Fibroblast of skin of scalp (primary cell): Measurements from ENCODE around the gene STK33.
"Not testable (repeated sequence)": the region's sequence is repeated elsewhere in the genome, so short reads cannot be mapped to it uniquely, and the experiment has no call there.

Experiments
- DNase-seq: peaks from one replicate; pipeline ENCODE4 v3.0.0-alpha.2; 2013

STK33 gene

GRCh38 chr11:8541448-8541847, 52.6 kb downstream of the STK33 start:
- DNase-seq, result no peak

DNA sequence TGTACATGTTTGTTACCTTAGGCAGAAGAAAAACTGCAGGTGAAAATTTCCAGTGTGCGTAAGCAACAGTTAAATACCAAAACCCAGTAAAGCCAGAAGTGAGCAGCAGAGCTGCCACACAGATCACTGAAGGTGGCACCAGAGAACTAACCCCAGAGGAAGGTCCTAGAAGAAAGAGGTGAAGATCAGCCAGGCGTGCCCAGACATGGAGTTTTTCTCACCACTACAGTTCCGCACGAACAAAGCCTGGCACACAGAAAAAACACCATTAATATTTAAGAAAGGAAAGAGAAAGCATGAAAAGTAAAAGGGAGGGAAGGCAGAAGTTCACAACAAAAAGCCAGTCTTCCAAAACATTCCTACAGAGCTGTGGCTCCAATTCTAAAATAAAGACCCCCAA, 60.7 kb downstream of the STK33 start:
- DNase-seq, result no peak

DNA sequence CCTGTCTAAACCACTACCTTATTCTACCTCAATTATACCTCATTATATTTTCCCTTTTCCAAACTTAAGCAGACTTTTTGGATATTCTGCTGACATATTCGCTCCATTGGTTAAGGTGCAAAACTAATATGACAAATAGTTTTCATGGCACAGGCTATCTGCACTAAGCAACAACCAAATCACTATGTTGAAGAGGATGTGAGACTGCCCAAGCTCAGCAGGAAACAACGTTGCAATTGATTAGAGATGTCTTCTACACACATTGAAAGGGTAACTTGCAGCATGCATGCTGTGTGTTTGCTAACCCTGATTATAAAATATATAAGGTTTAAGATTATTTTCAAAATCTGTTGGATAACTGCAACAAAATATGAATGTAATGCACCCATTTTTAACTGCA, 61.6 kb downstream of the STK33 start:
- no peak for DNase-seq

DNA sequence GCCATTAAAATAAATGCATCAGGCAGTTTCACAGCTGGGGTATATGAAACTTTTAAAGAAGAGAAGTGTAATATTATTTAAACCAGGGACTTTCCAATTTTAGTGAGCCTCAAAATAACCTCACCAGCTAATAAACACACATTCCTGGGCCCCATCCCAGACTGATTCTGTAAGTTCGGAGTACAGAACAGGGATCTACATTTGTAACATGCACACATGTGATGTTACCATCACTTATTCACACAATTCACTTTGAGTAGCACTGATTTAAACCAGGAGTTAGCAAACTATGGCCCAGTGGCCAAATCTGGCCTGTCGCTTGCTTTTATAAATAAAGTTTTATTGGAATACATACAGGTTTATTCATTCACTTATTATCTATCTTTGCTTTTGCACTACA, 62.0 kb downstream of the STK33 start:
- DNase-seq, result no peak

- peak; percentile 0 for DNase-seq
Measured at GRCh38 chr11:8531312-8531711, 62.7 kb downstream of the STK33 start.

DNA sequence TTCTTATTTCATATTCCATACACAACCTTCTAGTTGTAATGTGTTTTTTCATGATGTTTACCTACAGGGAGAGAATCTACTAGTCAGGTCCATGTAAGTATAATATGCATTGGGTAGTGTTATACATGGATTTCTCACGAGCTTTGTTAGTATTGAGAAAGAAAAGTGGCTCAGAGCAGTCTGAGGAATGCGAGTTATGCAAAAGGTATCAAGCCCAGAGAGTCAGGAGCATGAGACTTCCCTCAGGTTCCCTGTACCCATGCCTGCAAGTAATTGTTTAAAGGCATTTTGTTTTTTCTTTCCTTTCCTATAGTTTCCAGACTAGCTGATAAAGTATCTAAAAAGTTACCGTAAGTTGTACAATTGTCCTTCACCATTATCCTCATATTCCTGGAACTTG, 66.1 kb downstream of the STK33 start:
- no peak for DNase-seq

- no peak for DNase-seq
Measured at GRCh38 chr11:8523396-8523795, 70.6 kb downstream of the STK33 start.

DNA sequence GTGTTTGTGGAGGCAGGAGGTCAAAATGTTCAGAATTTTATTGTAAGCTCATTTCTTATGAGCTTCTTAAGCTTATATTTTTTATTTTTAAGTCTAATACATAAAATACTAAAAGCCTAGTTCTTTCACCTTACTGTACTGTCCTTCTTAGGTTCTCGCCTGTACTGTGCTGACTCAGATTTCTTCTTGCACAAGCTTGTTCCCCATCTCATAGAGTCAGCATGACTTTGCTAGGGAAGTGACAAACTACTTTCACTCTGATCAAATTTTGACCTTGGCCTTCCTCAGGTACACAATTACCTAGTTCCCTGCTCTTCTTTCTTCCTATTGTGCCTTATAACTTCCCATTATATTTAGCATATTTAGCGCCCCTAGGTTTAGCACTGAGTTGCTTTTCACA, 81.5 kb downstream of the STK33 start:
- no peak for DNase-seq

DNA sequence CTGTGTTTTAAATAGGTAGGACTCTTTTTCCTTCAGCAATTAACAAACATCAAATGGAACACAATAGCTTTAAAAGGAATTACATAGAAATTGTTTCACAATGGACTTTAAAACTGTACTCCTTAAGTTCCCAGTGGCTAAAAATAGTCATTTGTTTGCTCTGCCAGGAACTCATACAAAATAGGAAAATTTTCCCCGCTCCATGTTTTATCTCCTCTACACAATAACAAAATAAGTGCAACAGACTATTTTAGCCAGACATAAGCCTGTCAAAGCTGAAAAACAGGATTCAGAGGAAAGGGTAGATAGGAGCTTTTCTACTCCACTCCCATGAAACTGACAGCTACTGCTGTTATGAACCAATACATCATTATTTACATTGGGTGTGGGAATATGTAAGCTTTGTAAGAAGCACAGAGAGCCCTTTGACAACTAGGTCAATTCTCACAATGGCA, 90.1 kb downstream of the STK33 start:
- DNase-seq, result no peak

- peak; percentile 6 for DNase-seq
Measured at GRCh38 chr11:8501836-8502235, 92.2 kb downstream of the STK33 start.

GRCh38 chr11:8488395-8488794, 105.6 kb downstream of the STK33 start:
- DNase-seq, result no peak

GRCh38 chr11:8487261-8487660, 106.8 kb downstream of the STK33 start:
- DNase-seq, result no peak

- DNase-seq, result no peak
Measured at GRCh38 chr11:8484251-8484650, 109.8 kb downstream of the STK33 start.

GRCh38 chr11:8480858-8481257, 113.2 kb downstream of the STK33 start:
- DNase-seq, result no peak

- DNase-seq, result no peak
Measured at GRCh38 chr11:8477680-8478079, 116.3 kb downstream of the STK33 start.

DNA sequence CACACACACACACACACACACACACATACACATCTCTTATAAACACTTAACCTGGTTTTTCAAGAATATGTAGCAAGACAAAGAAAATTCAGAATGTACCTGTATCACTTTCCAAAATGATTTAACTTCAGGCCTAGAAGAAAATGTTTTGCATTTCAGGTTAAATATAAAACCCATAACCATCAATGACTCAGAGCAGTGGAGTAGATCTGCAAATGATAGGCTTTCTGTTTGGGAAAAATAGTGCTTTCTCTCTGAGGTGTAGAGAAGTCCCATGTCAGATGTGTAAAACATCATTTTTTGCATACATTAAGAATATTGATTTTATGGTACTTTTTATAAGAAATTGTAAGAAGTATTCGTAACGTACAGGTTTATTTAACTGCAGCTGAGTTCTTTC, 116.9 kb downstream of the STK33 start:
- DNase-seq, result no peak

DNA sequence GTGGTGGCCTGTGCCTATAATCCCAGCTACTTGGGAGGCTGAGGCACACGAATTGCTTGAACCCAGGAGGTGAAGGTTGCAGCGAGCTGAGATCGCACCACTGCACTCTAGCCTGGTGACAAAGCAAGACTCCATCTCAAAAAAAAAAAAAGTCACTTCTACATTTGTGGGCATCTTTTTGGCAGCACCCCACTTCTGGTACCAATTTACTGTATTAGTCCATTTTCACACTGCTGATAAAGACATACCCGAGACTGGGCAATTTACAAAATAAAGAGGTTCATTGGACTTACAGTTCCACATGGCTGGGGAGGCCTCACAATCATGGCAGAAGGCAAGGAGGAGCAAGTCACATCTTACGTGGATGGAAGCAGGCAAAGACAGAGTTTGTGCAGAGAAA, 126.2 kb downstream of the STK33 start:
- not testable (repeated sequence) for DNase-seq

DNA sequence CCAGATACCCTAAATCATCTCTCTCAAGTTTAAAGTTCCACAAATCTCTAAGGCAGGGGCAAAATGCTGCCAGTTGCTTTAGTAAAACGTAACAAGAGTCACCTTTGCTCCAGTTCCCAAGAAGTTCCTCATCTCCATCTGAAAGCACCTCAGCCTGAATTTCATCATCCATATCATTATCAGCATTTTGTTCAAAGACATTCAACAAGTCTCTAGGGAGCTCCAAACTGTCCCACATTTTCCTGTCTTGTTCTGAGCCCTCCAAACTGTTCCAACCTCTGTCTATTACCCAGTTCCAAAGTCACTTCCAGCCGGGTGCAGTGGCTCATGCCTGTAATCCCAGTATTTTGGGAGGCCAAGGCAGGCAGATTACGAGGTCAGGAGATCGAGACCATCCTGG, 126.7 kb downstream of the STK33 start:
- DNase-seq, result not testable (repeated sequence)

GRCh38 chr11:8466884-8467283, 127.1 kb downstream of the STK33 start:
- not testable (repeated sequence) for DNase-seq

DNA sequence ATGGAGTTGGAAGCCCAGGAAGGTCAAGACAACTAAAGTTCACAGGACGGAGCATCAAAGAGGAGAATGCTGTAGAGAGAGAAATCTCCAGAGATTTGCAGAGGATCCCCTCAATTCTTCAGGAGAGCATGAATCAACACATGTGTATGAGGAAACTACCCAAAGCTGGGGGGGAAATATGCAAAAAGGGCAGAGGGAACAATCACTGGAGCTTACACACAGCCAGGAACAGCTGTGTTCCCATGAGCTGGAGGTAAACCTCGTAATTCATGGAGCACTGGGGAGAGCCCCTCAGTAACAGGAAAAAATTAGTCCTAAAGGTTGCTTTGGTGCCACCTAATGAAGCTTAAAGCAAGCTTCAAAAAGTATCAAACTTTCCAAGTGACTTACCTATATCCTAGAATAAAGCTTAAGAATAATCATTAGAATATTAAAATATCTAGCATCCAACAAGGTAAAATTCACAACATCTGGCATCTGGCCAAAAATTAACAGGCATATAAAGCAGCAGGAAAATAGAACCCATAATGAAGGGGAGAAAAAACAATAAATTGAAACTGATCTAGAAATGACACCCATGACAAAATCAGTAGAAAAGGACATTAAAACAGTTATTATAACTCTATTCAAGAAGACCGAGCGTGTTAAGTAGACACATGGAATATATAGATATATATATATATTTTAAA, 134.2 kb downstream of the STK33 start:
- no peak for DNase-seq

GRCh38 chr11:8442301-8442700, 151.7 kb downstream of the STK33 start:
- peak; percentile 22 for DNase-seq

- DNase-seq, result no peak
Measured at GRCh38 chr11:8440649-8441048, 153.4 kb downstream of the STK33 start.

GRCh38 chr11:8429483-8429882, 164.5 kb downstream of the STK33 start:
- DNase-seq, result no peak

GRCh38 chr11:8426076-8426475, 168.0 kb downstream of the STK33 start:
- DNase-seq, result no peak

DNA sequence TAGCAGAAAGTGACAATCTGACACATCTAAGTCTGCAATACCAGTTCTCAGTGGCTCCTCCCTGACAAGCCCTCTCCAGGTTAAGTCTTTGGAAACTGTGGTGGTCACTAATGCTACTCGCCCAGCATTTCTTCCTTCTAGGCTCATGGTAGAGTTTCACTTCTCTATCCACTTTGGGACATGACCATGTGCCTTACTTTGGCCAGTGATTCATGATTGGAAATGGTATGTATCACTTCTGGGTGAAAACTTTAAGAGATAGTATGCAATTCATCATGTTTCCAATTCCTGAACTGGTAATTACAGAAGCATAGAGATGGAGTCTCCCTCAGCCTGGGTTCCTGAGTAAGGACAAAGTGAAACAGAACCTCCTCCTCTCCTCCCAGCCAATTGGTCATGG, 178.8 kb downstream of the STK33 start:
- DNase-seq, result no peak
